ENCODE measurements around the gene SLC35F1. TPM values are rescaled to one million over a fixed set of nuclear protein-coding genes. Genes with fewer than 3 reads are reported as not detected.

Gene SLC35F1
- total and polyA plus RNA-seq, 9 of the 15 experiments (the other 6 are each of a cell fraction or from before 2014, with no cell fraction given): 0.03 to 0.06 TPM; not detected in 7

GRCh38 chr6:117924690-117925089 lies 17.6 kb downstream of the SLC35F1 start:
- Histone ChIP-seq H3K4me2 (ENCODE audit: insufficient read depth, low read length) (no peak overlapping the region), H3K9ac (ENCODE audit: insufficient read depth in 1 of 2, low read depth in 2 of 2, low read length in 2 of 2) (no peak overlapping the region), H3K4me3 (no peak overlapping the region), H3K27ac (ENCODE audit: extremely low read depth, low read depth, low read length) (no peak overlapping the region), H3K36me3 (ENCODE audit: control insufficient read depth, insufficient read depth, low read length) (no peaks in the 10 kb centered on the region), H2AFZ (ENCODE audit: low read depth, low read length) (no peak overlapping the region), H3K79me2 (ENCODE audit: control insufficient read depth, insufficient read depth, low read length) (no peaks in the 10 kb centered on the region), H3K9me3 (replicated peaks; ENCODE audit: control insufficient read depth, insufficient read depth, low read depth, low read length) (no peaks in the 10 kb centered on the region), H3K27me3 (ENCODE audit: control insufficient read depth in 2 of 2, insufficient read depth in 2 of 2, low read length in 2 of 2) (peaks cover 0 to 6% of the 10 kb centered on the region in 2 experiments; a peak in 1 of 5 replicates), H3K4me1 (replicated peaks in 1 of 2; ENCODE audit: control insufficient read depth in 2 of 2, insufficient read depth in 2 of 2, low read length in 2 of 2) (no peaks in the 10 kb centered on the region), H4K20me1 (replicated peaks; ENCODE audit: control insufficient read depth, insufficient read depth, low read length) (no peaks in the 10 kb centered on the region), H3K9me1 (ENCODE audit: control insufficient read depth, insufficient read depth, low read length) (no peaks in the 10 kb centered on the region)
- ChIA-PET POLR2A (no interaction called here), CTCF (ENCODE audit: low intra/inter-chr PET ratio) (no interaction called here)
- BruUV-seq (replicated peaks): no TSS peak
- no peak for DNase-seq (ENCODE audit: extremely low read depth in 1 of 4, low spot score in 3 of 4)
- TF ChIP-seq EWSR1 (IDR thresholded peaks at IDR 0.05; ENCODE audit: borderline replicate concordance, low read depth, partially characterized antibody) (no peak), MAFK (IDR thresholded peaks at IDR 0.05; ENCODE audit: low read length) (peak; percentile 74), MBD2 (IDR thresholded peaks at IDR 0.05; ENCODE audit: borderline replicate concordance, low read depth) (no peak), MAFG (tag; conservative IDR thresholded peaks at IDR 0.05) (peak; percentile 27; the same call in 1 of the 2 replicates), MAFF (IDR thresholded peaks at IDR 0.05; ENCODE audit: low read length) (peak; percentile 51), ZNF316 (IDR thresholded peaks at IDR 0.05) (peak; percentile 63)
- 0% methylated on average over 2 of the region's 2 CpGs for WGBS (ENCODE audit: insufficient coverage, low coverage, missing lambda C conversion rate)
- intact Hi-C loops (cut with micrococcal nuclease) (no loop called here), in situ Hi-C loops (cut with MboI) (no loop called here)
- ATAC-seq: no peak
- no peak for FAIRE-seq

- Histone ChIP-seq H3K36me3 (ENCODE audit: control insufficient read depth, insufficient read depth, low read length) (no peaks in the 10 kb centered on the region), H4K20me1 (replicated peaks; ENCODE audit: control insufficient read depth, insufficient read depth, low read length) (no peaks in the 10 kb centered on the region), H2AFZ (ENCODE audit: low read depth, low read length) (no peak overlapping the region), H3K27me3 (ENCODE audit: control insufficient read depth in 2 of 2, insufficient read depth in 2 of 2, low read length in 2 of 2) (no peaks in the 10 kb centered on the region), H3K79me2 (ENCODE audit: control insufficient read depth, insufficient read depth, low read length) (no peaks in the 10 kb centered on the region), H3K9me3 (replicated peaks; ENCODE audit: control insufficient read depth, insufficient read depth, low read depth, low read length) (no peaks in the 10 kb centered on the region), H3K9me1 (ENCODE audit: control insufficient read depth, insufficient read depth, low read length) (no peaks in the 10 kb centered on the region), H3K4me3 (no peak overlapping the region), H3K4me2 (ENCODE audit: insufficient read depth, low read length) (no peak overlapping the region), H3K9ac (ENCODE audit: insufficient read depth in 1 of 2, low read depth in 2 of 2, low read length in 2 of 2) (no peak overlapping the region), H3K27ac (ENCODE audit: extremely low read depth, low read depth, low read length) (no peak overlapping the region), H3K4me1 (replicated peaks in 1 of 2; ENCODE audit: control insufficient read depth in 2 of 2, insufficient read depth in 2 of 2, low read length in 2 of 2) (no peaks in the 10 kb centered on the region)
- ChIA-PET CTCF (ENCODE audit: low intra/inter-chr PET ratio) (no interaction called here), POLR2A (no interaction called here)
- no peak for DNase-seq (ENCODE audit: extremely low read depth in 1 of 4, low spot score in 3 of 4)
- BruUV-seq (replicated peaks): no TSS peak
- no peak for TF ChIP-seq KAT2B (IDR thresholded peaks at IDR 0.05; ENCODE audit: low read depth, low read length)
- TF ChIP-seq ZNF79 (CRISPR knock-in tag; IDR thresholded peaks at IDR 0.05; ENCODE audit: low read depth): no peak
- no peak for TF ChIP-seq NCOR1 (IDR thresholded peaks at IDR 0.05)
- no peak for TF ChIP-seq EP300 (IDR thresholded peaks at IDR 0.05; ENCODE audit: low read length)
- no peak for TF ChIP-seq SIRT6 (IDR thresholded peaks at IDR 0.05; ENCODE audit: low read depth, low read length)
- TF ChIP-seq MECOM (CRISPR knock-in tag; IDR thresholded peaks at IDR 0.05): no peak
- no peak for TF ChIP-seq HMGN3 (IDR thresholded peaks at IDR 0.05; ENCODE audit: borderline replicate concordance, extremely low read depth, insufficient read length, low read depth, low read length)
- TF ChIP-seq ZNF740 (CRISPR knock-in tag; IDR thresholded peaks at IDR 0.05): no peak
- TF ChIP-seq ZNF740 (tag; IDR thresholded peaks at IDR 0.05): no peak
- intact Hi-C loops (cut with micrococcal nuclease) (no loop called here), in situ Hi-C loops (cut with MboI) (no loop called here)
- no peak for ATAC-seq
- WGBS (ENCODE audit: insufficient coverage, low coverage, missing lambda C conversion rate): 0% methylated on average over 3 of the region's 3 CpGs
- no peak for FAIRE-seq
These were observed 20.8 kb downstream of the SLC35F1 start for GRCh38 chr6:117927866-117928265.
